Measurements from ENCODE around the gene ARMC7.

DNA sequence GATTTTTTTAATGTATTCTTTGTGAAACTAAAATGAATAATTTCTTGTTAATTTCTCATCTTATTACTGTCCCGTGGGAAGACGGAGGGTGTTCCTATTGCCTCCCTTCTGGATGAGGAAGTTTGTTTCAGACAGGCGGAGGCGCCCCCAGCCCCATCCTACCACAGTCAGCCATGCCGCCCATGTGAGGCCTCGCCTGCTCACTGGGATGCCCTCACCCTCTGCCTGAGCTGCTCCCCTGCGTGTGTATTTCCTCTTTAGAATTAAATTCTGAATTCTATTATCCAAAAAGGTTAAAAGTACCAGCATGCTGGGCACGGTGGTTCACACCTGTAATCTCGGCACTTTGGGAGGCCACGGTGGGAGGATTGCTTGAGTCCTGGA lies 48.7 kb upstream of the ARMC7 start:
- no peak for TF ChIP-seq EZH2 (IDR thresholded peaks at IDR 0.05)
- no peak for TF ChIP-seq POLR2AphosphoS5 (IDR thresholded peaks at IDR 0.05; ENCODE audit: borderline replicate concordance, low read depth, low read length)
- TF ChIP-seq FOXP2 (optimal IDR thresholded peaks at IDR 0.05; ENCODE audit: control extremely low read depth, extremely low read length, insufficient read depth): no peak

All from SK-N-MC (cell line).